PC-3 (cell line): ENCODE measurements around the gene TPST2. TPM values are rescaled to one million over a fixed set of nuclear protein-coding genes. Genes with fewer than 3 reads are reported as not detected.

Experiments used
- ATAC-seq: fragments of 200-7000 bp; cut with Tn5 transposase; 2 replicates; pipeline ENCODE4 v1.9.1; 2020; ENCODE audit warnings: mild to moderate bottlenecking, moderate library complexity
- BruUV-seq: library from RNA; stranded (reverse); fragments of 400-500 nt; replicated peaks from 2 replicates; lab custom pipeline; 2021; lab: Mats Ljungman, UMichigan
- CTCF ChIA-PET: fragments of 300-600 bp; sonication (Branson Sonifier 250); formaldehyde crosslinking; loops from one replicate; lab custom pipeline; 2022; ENCODE audit warnings: antibody characterized with exemption; lab: Charles Lee
- POLR2A ChIA-PET: fragments of 300-600 bp; sonication (Branson Sonifier 250); formaldehyde crosslinking; loops from one replicate; lab custom pipeline; 2022; ENCODE audit warnings: antibody characterized with exemption; ENCODE audit not compliant: unreplicated experiment; lab: Charles Lee
- DNase-seq: peaks from one replicate; pipeline ENCODE4 v3.0.0-alpha.2; 2015
- H2AFZ ChIP-seq: fragments of 300-600 bp; sonication (generic); 2 replicates; pipeline ENCODE4 v1.6.0; 2016; ENCODE audit warnings: antibody characterized with exemption, low read length
- H3F3A ChIP-seq: fragments of 300-600 bp; sonication (generic); one replicate; pipeline ENCODE4 v1.6.0; 2017; ENCODE audit warnings: antibody characterized with exemption, low read length, control low read depth, mild to moderate bottlenecking; ENCODE audit not compliant: unreplicated experiment
- H3K27ac ChIP-seq: fragments of 300-600 bp; sonication (generic); 2 replicates; pipeline ENCODE4 v1.5.1; 2016; ENCODE audit warnings: mild to moderate bottlenecking, low read length
- H3K27me3 ChIP-seq: fragments of 300-600 bp; sonication (generic); 2 replicates; pipeline ENCODE4 v1.6.1; 2016; ENCODE audit warnings: low read length, mixed read lengths
- H3K36me3 ChIP-seq: fragments of 300-600 bp; sonication (generic); 2 replicates; pipeline ENCODE4 v1.6.1; 2016; ENCODE audit warnings: low read depth, mixed run types, low read length, mixed read lengths
- H3K4me1 ChIP-seq: fragments of 300-600 bp; sonication (generic); 2 replicates; pipeline ENCODE4 v1.5.1; 2016; ENCODE audit warnings: low read length; ENCODE audit not compliant: insufficient read depth
- H3K4me2 ChIP-seq: fragments of 300-600 bp; sonication (generic); 2 replicates; pipeline ENCODE4 v1.6.0; 2016; ENCODE audit warnings: low read length
- H3K4me3 ChIP-seq: fragments of 300-600 bp; sonication (generic); 2 replicates; pipeline ENCODE4 v1.5.1; 2016; ENCODE audit warnings: mild to moderate bottlenecking, low read length, mixed read lengths
- H3K79me2 ChIP-seq: fragments of 300-600 bp; sonication (generic); 2 replicates; pipeline ENCODE4 v1.6.1; 2017; ENCODE audit warnings: low read length, mixed read lengths
- H3K9ac ChIP-seq: fragments of 300-600 bp; sonication (generic); 2 replicates; pipeline ENCODE4 v1.6.0; 2016; ENCODE audit warnings: mild to moderate bottlenecking, low read length
- H3K9me2 ChIP-seq: fragments of 300-600 bp; sonication (generic); replicated peaks from 2 replicates; pipeline ENCODE4 v1.6.1; 2016; ENCODE audit warnings: mixed run types, low read length, mixed read lengths
- H3K9me3 ChIP-seq: fragments of 300-600 bp; sonication (generic); 2 replicates; pipeline ENCODE4 v1.6.1; 2016; ENCODE audit warnings: low read length, mixed read lengths
- H4K20me1 ChIP-seq: fragments of 300-600 bp; sonication (generic); 2 replicates; pipeline ENCODE4 v1.6.1; 2016; ENCODE audit warnings: low read length, mixed read lengths
- CTCF ChIP-seq: fragments of 300-600 bp; sonication (generic); conservative IDR thresholded peaks from 2 replicates; pipeline ENCODE4 v1.5.1; 2017; ENCODE audit warnings: antibody characterized with exemption, low read depth, mild to moderate bottlenecking, low read length
- EZH2 ChIP-seq: fragments of 300-600 bp; sonication (generic); IDR thresholded peaks from one replicate; pipeline ENCODE4 v1.6.1; 2017; ENCODE audit warnings: antibody characterized with exemption, mild to moderate bottlenecking, low read length; ENCODE audit not compliant: unreplicated experiment
- EZH2phosphoT487 ChIP-seq: fragments of 300-600 bp; sonication (generic); IDR thresholded peaks from 2 replicates; pipeline ENCODE4 v1.6.1; 2018; ENCODE audit warnings: mild to moderate bottlenecking, antibody characterized with exemption, low read length, borderline replicate concordance
- intact Hi-C: fragments of 100-400 bp; cut with micrococcal nuclease; formaldehyde crosslinking; loops from 2 replicates; pipeline ENCODE4 v1.9.0; 2023
- total RNA-seq: library from RNA; depleted of rRNA; stranded (reverse); fragments of >200 nt; gene quantifications from 2 replicates; pipeline ENCODE4 v1.2.3, GENCODE V29; 2014

Gene TPST2
- total RNA-seq, 1 experiment from 2014 or later: 8.1 TPM

- CTCF ChIA-PET: no interaction called here
Observed at GRCh38 chr22:26514419-26515161, 75.3 kb downstream of the TPST2 start.

GRCh38 chr22:26513838-26514237, 76.1 kb downstream of the TPST2 start:
- no peak overlapping the region for H2AFZ ChIP-seq
- H3K4me3 ChIP-seq: peak overlapping the region; percentile 86; the same call in 1 of the 2 replicates
- peaks cover 36% of the 10 kb centered on the region for H3K79me2 ChIP-seq
- peaks cover 11% of the 10 kb centered on the region; the same call in 1 of the 2 replicates for H3K4me1 ChIP-seq
- TF ChIP-seq EZH2phosphoT487: no peak
- no peak for TF ChIP-seq CTCF
- TF ChIP-seq EZH2: no peak
- no peaks in the 10 kb centered on the region; the same call in 1 of the 2 replicates for H3K36me3 ChIP-seq
- BruUV-seq: no TSS peak
- peak overlapping the region; percentile 83 for H3K4me2 ChIP-seq
- POLR2A ChIA-PET: no interaction called here
- no peak overlapping the region for H3K9ac ChIP-seq
- no peak for DNase-seq
- no peaks in the 10 kb centered on the region for H4K20me1 ChIP-seq
- no peaks in the 10 kb centered on the region for H3F3A ChIP-seq
- no peaks in the 10 kb centered on the region for H3K27me3 ChIP-seq
- H3K27ac ChIP-seq: no peak overlapping the region
- ATAC-seq: no peak
- H3K9me2 ChIP-seq: no peaks in the 10 kb centered on the region
- CTCF ChIA-PET: no interaction called here
- intact Hi-C loops: loop anchor here (10.0 kb wide), 1 partner anchor 71 kb away; no protein-coding TSS in a partner anchor
- no peaks in the 10 kb centered on the region for H3K9me3 ChIP-seq

More at GRCh38 chr22:26514419-26515161, 75.3 kb downstream of the TPST2 start:
- DNase-seq (no peak), ATAC-seq (no peak)
- Histone ChIP-seq H3K36me3 (no peaks in the 10 kb centered on the region; the same call in 1 of the 2 replicates), H3K9ac (no peak overlapping the region), H3K27me3 (no peaks in the 10 kb centered on the region), H3K79me2 (peaks cover 36% of the 10 kb centered on the region), H4K20me1 (no peaks in the 10 kb centered on the region), H3K27ac (no peak overlapping the region), H3K4me1 (peaks cover 11% of the 10 kb centered on the region; the same call in 1 of the 2 replicates), H3F3A (no peaks in the 10 kb centered on the region), H3K9me3 (no peaks in the 10 kb centered on the region), H3K4me3 (no peak overlapping the region), H2AFZ (no peak overlapping the region), H3K9me2 (no peaks in the 10 kb centered on the region), H3K4me2 (peak overlapping the region; percentile 83; the same call in 1 of the 2 replicates)
- intact Hi-C loops: loop anchor here (10.0 kb wide), 1 partner anchor 70 kb away; no protein-coding TSS in a partner anchor
- POLR2A ChIA-PET: no interaction called here
- TF ChIP-seq CTCF (no peak), EZH2 (no peak), EZH2phosphoT487 (no peak)
- no TSS peak for BruUV-seq
